Right kidney (tissue), 1 donor: ENCODE results near the gene AGAP5.

Experiments
- DNase-seq: peaks from one replicate; pipeline ENCODE4 v3.0.0-alpha.2; 2016

The AGAP5 gene

DNA sequence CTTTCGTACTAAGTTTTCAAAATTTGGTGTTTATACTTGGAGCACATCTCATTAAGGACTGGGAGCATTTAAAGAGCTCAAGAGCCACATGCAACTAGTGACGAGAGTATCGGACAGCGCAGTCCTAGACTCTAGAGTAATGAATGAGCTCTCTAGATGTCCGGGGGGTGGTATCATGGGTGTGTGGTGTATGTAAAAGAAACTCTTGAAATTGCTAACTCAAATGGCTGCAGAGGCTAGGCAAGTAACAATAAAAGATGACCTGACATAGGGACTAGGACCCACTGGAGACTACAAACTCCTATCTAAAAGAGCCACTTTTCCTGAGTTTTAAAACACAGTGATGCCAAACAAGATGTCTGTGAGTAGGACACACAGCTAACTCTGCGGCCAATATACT is 70.6 kb downstream of the AGAP5 start:
- no peak for DNase-seq

DNA sequence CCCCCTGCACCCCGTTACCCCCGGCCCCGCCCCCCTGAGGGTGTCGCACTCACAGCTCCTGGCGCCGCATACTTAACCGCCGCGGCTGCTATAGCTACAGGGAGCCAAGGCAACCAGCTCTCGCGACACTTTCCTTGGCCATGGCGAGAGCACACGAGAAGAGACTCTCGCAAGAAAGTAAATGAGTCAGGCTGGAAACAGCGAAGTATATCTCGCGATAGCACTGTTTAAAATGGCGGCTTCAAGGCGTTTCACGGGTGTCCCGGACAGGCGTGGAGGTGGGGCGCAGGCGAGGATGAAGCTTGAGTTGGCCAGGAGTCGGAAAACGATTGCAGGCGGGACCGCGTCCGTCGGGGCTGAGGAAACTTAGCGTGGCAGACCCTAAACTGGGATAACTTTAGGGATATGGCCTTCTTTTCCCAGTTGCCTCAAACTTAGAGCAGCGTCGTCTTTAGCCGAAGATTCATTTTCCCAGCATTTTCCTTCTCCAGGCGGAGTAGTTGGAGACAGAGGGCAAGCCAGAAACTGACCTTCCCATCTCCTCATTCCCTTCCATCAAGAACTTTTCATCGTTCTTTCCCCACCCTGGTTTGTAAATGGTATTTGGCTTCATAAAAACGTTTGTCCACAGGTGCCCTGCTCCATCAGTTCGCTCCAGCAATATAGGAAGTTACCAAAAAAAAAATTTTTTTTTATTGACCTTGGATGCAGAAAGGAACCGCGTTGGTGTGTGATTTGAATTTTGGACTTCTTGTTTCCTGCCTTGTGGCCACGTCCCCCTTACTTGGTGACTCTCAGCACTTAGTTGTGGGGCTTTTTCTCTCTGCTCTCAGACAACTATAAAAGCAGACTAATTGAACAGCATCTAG is 71.8 kb downstream of the AGAP5 start:
- DNase-seq, result peak; percentile 88

DNA sequence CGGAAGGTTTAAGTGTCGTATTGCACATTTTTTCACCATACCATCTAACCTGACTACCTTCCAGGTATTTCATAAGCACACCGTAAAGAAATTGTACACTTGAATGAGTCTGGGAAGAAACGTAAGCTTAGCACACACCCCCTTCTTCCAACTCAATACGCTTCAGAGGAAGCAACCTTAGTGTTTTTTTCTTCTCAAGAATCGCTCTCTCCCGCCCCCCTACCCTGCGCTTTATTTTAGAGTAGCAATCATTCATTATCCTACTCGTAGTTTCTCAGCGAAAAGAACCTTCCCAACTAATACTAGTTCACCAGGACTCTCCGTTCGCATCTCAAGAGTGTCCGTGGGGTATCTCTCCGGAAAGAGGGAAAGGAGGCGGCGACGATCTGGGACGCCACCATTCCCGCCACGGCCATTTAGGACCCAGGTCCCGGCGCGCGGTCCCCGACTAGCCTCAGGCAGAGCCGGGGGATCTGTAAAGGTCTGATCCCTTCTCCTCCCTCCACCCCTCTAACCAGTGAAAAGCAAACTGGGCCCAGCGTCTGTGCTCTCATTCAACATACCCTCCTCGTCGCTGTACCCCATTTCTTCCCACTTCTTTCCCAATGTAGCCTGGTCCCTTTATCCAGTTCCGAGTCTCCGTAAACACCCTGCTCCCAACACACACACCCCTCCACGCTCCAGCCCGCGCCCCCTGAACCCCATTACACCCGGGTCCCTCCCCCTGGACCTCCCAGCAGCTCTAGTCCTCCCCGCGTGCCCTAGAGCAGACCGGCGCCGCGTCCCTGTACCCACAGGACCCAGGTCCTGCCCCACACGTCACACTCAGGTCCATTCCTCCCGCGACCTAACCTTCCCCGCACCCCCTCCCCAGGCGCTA is 72.7 kb downstream of the AGAP5 start:
- DNase-seq, result peak; percentile 77
